NCI-H345 treated with DMSO at 0.1 percent for 48 hours (cell line): ENCODE results near the gene AQP6.

Experiments
- DNase-seq: peaks from one replicate; lab custom pipeline; 2025; ENCODE audit not compliant: unreplicated experiment; lab: John Stamatoyannopoulos, UW

The AQP6 gene

GRCh38 chr12:49955899-49956662 is 16.7 kb upstream of the AQP6 start:
- no peak for DNase-seq

DNA sequence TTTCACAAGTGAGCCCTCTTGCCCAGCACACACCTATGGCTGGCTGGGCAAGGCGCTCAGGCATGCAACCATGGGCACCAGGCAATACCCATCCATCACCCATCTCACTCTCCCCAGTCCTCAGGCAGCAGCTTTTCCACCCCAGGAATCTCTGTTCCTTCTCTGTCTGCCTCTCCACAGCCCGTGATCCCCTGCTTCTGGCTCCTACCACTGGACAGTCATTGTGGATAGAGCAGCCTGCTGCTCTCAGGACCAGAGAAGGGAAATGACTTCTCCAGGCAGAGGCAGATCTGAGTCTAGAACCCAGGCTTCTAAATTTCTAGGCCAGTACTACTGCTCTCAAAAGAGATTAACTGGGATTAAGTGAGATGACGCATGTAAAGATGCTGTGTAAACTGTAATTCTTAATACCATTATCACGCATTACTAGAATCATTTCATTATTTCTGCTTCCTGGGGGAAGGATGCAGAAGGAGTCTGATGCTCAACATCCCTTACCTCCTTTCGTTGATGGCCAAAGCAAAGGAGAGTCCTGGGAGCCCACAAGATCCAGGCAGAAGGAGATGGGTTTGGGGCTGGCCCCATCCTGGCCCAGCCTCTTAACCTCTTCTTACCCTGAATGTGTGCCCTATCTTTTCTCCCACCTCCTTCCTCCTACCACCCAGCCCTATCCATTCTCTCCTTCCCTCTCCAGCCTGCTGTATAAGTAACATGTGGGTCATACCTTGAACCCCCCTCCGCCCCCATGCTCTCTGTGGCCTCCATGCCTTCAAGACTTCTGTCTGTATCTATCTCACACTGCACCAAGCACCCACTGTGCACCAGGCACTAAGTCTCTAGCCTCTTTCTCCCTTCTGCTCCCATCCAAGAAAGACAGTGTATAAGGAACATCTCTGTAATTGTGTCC is 15.8 kb upstream of the AQP6 start:
- no peak for DNase-seq

DNA sequence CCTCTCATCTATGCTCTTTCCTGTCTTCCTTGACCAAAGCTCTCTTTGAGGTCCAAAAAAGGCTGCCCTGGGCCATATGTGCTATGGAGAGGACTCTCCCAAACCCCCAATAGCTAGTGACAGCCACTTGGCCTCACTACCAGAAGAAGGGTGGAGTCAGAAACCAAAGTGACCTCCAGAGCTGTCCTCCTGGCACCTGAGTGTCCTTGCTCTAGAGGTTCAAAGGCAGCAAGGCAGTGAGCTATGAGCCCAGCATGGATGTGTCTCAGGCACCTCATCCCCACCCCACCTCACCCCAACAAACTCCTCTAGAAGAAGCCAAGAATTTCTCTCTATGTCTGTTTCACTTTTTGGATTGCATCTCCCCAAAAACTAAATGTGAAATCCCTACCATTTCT is 15.2 kb upstream of the AQP6 start:
- no peak for DNase-seq

- DNase-seq: no peak
Observed at GRCh38 chr12:49959685-49960473, 12.9 kb upstream of the AQP6 start.

DNA sequence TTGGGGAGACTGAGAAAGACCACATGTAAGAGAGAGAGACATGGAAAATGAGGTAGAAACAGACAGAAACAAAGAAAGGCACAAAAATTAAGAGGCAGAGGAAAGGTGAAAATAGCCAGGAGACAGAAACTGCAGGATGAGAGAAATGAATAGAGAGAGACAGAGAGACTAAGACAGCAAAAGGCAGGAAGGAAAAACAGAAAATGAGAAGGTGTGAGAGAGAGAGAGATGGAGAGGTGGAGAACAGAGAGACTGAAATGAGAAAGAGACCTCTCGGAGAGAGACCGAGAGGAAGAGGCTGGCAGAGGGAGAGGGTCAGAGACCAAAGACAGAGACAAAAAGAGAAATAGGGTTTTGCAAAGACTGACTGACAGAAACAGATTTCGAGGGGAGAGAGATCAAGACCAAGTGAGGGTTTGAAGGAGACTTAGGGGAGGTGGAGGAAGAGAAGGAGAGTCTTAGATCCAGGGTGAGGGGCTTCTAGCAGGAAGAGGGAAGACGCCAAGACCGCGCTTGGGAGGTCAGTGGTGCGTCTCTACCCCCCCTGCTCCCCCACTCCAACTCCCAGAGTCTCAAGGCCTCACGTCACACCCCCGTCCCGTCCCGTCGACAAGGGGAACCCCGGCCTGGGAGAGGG is 12.2 kb upstream of the AQP6 start:
- no peak for DNase-seq

DNA sequence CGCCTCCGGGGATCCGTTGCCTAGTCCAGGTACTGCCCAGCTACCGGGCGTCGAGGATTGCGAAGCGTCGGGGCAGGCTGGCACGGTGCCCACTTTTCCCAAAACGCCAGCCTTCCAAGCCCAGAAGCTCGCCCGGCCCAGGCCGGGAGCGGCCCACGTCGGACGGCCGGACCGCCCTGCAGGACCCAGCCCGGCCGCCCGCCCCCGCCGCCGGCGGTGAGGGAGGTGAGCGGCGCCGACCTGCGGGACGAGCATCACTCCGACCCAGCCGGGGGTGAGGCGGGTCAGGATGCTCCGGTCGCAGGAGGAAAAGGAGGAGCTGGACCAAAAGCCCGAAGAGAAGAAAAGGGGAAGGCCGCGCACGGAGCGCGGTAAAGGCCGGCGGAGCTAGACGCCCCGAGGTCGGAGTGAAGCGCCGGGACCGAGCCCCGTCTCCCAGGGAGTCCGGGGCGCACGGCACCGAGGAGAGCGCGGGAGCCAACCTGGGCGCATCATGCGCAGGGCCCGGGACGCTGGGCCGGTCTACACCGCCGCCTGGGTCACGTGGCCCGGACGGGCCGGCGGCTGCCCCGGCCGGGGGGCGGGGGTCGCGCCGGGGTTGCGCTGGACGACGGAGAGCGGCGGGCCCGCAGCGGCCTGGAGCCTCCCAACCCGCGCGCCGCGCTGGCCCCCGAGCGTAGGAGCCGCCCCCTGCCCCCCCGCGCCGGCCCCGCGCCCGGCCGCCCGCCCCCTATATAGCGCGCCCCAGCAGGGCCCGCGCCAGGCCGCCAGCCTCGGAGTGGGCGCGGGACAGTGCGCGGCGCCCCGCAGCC is 11.4 kb upstream of the AQP6 start, which contains the start of gene AQP5:
Gene AQP5, plus strand, starts transcription at position 762 of the 812 bp plus-strand sequence. CDS start 146 bp downstream, outside the sequence.
- DNase-seq: no peak

DNA sequence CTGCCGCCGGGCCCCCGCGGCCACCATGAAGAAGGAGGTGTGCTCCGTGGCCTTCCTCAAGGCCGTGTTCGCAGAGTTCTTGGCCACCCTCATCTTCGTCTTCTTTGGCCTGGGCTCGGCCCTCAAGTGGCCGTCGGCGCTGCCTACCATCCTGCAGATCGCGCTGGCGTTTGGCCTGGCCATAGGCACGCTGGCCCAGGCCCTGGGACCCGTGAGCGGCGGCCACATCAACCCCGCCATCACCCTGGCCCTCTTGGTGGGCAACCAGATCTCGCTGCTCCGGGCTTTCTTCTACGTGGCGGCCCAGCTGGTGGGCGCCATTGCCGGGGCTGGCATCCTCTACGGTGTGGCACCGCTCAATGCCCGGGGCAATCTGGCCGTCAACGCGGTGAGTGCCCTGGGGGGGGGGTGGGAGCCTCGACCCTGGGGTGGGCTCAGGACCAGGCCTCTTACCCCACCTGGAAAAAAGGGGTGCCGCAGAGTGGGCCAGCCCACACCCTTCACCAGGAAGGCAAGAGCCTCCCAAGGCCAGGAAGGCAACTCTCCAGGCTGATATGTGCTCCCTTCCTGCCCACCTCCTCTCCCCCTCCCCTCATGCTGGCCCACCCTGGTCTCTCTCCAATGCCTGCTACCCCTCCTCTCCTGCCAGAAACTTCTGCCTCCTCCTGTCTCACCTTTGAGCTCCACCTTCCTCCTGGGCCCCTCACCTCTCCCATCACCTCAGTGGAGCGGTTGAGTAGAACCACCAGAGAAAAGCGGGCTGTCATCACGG is 10.6 kb upstream of the AQP6 start:
- no peak for DNase-seq

DNA sequence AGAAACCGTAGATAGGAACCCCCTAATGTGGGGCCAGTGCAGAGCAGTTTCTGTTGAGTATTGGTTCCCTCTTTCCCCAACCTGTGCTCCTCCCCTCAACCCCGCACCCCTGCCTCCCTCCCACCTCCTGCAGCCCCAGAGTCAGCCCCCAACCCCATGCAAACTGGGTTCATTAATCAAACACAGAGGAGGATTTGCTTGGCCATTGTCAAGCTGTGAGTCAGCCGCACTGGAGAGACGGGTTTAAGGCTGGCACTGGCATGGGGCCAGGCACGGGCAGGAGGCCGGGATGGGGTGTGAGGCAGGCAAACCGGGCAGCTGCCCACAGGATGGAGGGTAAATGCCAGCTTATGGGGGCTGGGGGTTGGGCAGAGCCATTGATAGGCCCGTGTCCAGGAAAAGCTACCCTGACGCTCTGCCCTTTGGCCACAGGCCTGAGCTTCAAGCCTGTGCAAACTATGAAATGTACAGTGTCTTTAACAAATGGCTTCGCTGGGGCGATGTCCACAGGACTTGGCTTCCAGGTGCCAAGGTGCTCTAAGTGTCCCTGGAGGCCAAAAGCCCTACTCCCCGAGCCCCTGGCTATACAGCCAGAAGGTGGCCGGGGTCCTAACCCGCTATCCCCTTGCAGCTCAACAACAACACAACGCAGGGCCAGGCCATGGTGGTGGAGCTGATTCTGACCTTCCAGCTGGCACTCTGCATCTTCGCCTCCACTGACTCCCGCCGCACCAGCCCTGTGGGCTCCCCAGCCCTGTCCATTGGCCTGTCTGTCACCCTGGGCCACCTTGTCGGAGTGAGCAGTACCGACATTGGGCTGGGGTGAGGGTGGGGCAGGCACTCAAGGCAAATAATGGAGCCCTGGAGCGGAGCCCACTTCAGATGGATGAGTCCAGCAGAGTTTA is 9.6 kb upstream of the AQP6 start:
- no peak for DNase-seq

DNA sequence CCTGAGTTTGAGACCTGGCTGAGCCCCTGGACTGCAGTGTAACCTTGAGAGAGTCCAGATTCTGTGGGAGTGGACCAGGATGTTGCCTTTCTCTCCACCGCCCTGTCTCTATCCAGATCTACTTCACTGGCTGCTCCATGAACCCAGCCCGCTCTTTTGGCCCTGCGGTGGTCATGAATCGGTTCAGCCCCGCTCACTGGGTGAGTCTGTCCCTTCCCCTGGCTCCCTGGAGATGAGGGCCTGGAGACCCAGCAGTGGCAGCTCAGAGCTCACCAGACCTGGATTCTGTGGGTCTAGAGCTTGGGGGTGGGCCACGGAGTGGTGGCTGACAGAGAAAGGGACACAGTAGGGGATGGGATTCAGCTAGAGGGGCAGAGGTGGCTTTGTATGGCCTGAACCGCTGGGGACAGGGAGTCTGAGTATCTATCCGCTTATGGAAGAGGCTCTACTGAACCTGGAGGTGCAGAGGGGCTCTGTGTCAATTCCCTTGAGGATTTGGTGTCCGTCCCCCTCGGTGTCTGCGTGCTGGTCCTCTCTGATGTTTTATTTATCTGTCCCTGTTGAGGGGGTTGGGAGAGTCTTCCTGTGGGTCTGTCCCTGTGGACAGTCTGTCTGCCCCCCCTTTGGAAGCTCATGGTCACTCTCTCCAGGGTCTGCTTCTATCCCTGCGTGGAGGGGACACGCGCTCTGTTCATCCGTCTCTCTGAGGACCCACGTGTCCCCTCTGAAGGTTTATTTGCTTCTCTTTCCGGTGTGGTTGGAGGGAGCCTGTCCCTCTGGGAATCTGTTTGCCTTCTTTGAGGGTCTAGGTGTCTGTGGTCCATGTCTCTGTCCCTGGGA is 8.6 kb upstream of the AQP6 start:
- no peak for DNase-seq

- no peak for DNase-seq
Observed at GRCh38 chr12:49964849-49965624, 7.7 kb upstream of the AQP6 start.

- DNase-seq: no peak
Observed at GRCh38 chr12:49965836-49966235, 6.9 kb upstream of the AQP6 start.

- no peak for DNase-seq
Observed at GRCh38 chr12:49966511-49967041, 6.2 kb upstream of the AQP6 start.

DNA sequence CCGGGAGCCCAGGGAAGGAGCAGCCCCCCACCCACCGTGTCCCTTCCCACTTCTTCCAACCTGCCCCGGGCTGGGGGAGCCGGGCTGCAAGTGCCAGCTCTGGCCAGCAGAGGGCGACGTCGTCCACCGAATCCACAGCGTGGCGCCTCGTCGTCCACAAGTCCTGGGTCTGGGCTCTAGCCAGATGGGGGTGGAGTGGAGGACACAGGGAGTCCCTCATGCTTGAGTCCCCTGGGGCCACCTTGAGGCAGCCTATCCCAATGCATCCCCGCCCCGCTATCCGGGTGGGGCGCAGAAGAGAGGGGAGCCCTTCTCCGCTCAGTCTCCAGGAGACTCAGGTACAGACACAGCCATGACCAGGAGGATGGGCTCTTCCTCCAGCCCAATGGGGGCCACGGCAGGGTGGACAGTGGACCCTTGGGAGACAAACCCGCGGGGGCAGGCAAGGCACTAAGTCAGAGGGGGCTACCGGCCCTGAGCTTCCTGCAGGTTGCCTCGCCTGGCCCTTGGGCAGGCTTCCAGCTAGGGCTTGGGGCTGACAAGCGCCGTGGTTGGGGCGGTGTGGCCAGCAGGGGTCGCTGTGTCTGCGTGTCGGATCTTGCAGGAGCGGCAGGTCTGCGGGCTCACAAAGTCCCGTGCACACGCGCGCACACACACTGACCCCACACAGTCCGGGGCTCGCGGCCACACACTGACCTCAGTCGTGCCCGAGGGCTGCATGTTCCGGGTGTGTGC is 5.5 kb upstream of the AQP6 start:
- DNase-seq: peak; percentile 30

GRCh38 chr12:49967777-49968250 is 4.9 kb upstream of the AQP6 start:
- DNase-seq: no peak

DNA sequence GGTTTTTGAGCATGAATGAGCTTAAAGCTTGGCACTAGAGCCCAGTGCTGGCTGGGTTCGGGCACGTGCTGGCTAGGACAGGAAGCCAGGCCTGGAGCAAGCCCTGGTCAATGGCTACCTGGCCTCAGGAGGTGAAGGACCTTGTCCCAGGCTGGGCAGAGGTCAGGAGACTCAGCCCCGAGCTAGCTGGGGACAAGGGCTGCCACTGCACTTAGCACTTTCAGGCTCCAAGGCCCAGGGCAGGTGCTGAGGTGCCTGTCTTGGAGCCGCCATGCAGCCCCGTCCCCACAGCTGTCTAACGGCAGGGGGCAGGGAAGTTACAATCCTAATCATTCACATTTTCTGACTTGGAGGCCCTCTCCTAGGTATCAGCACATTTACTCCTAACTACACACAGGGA is 4.3 kb upstream of the AQP6 start:
- DNase-seq: no peak
